GM12878 (cell line): ENCODE measurements around the gene TLNRD1. TPM values are rescaled to one million over a fixed set of nuclear protein-coding genes. Genes with fewer than 3 reads are reported as not detected.

Experiments used
- ATAC-seq: fragments of 200-7000 bp; cut with Tn5 transposase; 3 replicates; pipeline ENCODE4 v1.9.1; 2020; ENCODE audit warnings: mild to moderate bottlenecking, moderate library complexity
- BruUV-seq: library from RNA; stranded (reverse); fragments of 400-500 nt; replicated peaks from 2 replicates; lab custom pipeline; 2021; lab: Mats Ljungman, UMichigan
- CTCF ChIA-PET: fragments of 300-600 bp; sonication (Branson Sonifier 250); formaldehyde crosslinking; extraction: SDS; loops from one replicate; lab custom pipeline; 2021; ENCODE audit warnings: inconsistent platforms; lab: Yijun Ruan, JAX
- POLR2A ChIA-PET: fragments of 350-600 bp; formaldehyde crosslinking; extraction: SDS; loops from one replicate; lab custom pipeline; 2021; ENCODE audit warnings: inconsistent platforms; lab: Charles Lee
- RAD21 ChIA-PET: fragments of 300-600 bp; sonication (Branson Sonifier 250); formaldehyde crosslinking; loops from one replicate; lab custom pipeline; 2023; ENCODE audit warnings: antibody characterized with exemption; ENCODE audit not compliant: unreplicated experiment; lab: Charles Lee
- SMC1A ChIA-PET: fragments of 300-600 bp; sonication (Branson Sonifier 250); formaldehyde crosslinking; loops from one replicate; lab custom pipeline; 2023; ENCODE audit not compliant: unreplicated experiment, uncharacterized antibody; lab: Charles Lee
- DNase-seq: peaks from one replicate; pipeline ENCODE4 v3.0.0-alpha.2; 2011; ENCODE audit warnings: low read depth, low spot score
- FAIRE-seq: peaks from 3 replicates; lab custom pipeline; 2011; peaks lifted over from hg19 to GRCh38; lab: Jason Lieb, UNC
- H2AFZ ChIP-seq: 2 replicates; pipeline ENCODE4 v1.6.0; 2011; ENCODE audit warnings: low read depth, low read length, control low read depth; ENCODE audit not compliant: control insufficient read depth
- H3K27ac ChIP-seq: 2 replicates; pipeline ENCODE4 v1.5.1; 2011; ENCODE audit warnings: control low read depth; ENCODE audit not compliant: control insufficient read depth, insufficient read depth
- H3K27me3 ChIP-seq, 2 experiments: replicated peaks in 1 of 2; 2 replicates each; pipeline versions ENCODE4 v1.6.0 to v1.6.1; 2011; ENCODE audit warnings: low read length in 1 of 2; ENCODE audit not compliant: control insufficient read depth in 2 of 2, insufficient read depth in 2 of 2
- H3K36me3 ChIP-seq, 2 experiments: 2 replicates each; pipeline ENCODE4 v1.5.1; 2011; ENCODE audit warnings: low read length in 1 of 2; ENCODE audit not compliant: control insufficient read depth in 2 of 2, insufficient read depth in 2 of 2
- H3K4me1 ChIP-seq: 2 replicates; pipeline ENCODE4 v1.6.1; 2011; ENCODE audit warnings: mild to moderate bottlenecking, low read length, moderate library complexity, mixed read lengths; ENCODE audit not compliant: control insufficient read depth, insufficient read depth
- H3K4me2 ChIP-seq: 2 replicates; pipeline ENCODE4 v1.6.0; 2011; ENCODE audit warnings: control low read depth; ENCODE audit not compliant: control insufficient read depth, insufficient read depth
- H3K4me3 ChIP-seq: fragments of 200-600 bp; sonication (generic); 2 replicates; pipeline ENCODE4 v1.5.1; 2016
- H3K79me2 ChIP-seq: 2 replicates; pipeline ENCODE4 v1.6.0; 2011; ENCODE audit warnings: low read length; ENCODE audit not compliant: control insufficient read depth, insufficient read depth
- H3K9ac ChIP-seq: 2 replicates; pipeline ENCODE4 v1.8.0; 2011; ENCODE audit warnings: low read length, control low read depth, mixed read lengths; ENCODE audit not compliant: control insufficient read depth, insufficient read depth
- H3K9me3 ChIP-seq: replicated peaks from 3 replicates; pipeline ENCODE4 v1.5.1; 2011; ENCODE audit warnings: mild to moderate bottlenecking, low read length; ENCODE audit not compliant: control insufficient read depth, insufficient read depth
- H4K20me1 ChIP-seq: 2 replicates; pipeline ENCODE4 v1.6.0; 2011; ENCODE audit not compliant: control insufficient read depth, insufficient read depth
- CREB1 ChIP-seq: IDR thresholded peaks from 2 replicates; pipeline ENCODE4 v1.6.1; 2012; ENCODE audit warnings: low read depth, mild to moderate bottlenecking, inconsistent platforms
- SMC3 ChIP-seq: IDR thresholded peaks from 2 replicates; pipeline ENCODE4 v1.6.1; 2011; ENCODE audit warnings: low read length, improper control_type of control experiment, borderline replicate concordance
- WGBS: methylation state at CpG from one replicate; pipeline ENCODE4 v1.1.6; 2016; ENCODE audit warnings: low lambda C conversion rate; ENCODE audit not compliant: insufficient replicate concordance, insufficient coverage; ENCODE audit errors: missing lambda C conversion rate; 5-methylcytosine and 5-hydroxymethylcytosine counted together
- in situ Hi-C: fragments of 300-500 bp; cut with MboI; formaldehyde crosslinking; loops from 9 replicates; pipeline ENCODE4 v1.14.3; 2018; ENCODE audit warnings: mixed read lengths
- intact Hi-C: fragments of 100-400 bp; cut with micrococcal nuclease; formaldehyde crosslinking; loops from one replicate; pipeline ENCODE4 v1.14.2; 2022; ENCODE audit not compliant: unreplicated experiment
- polyA plus RNA-seq, 11 experiments: library from polyadenylated mRNA; depleted of rRNA in 4 of 11; unstranded in 6 of 11; stranded (reverse) in 5 of 11; fragments of >200 nt; fragmentation: Nextera tagmentation in 4 of 11; fragmentation: Illumina TruSeq in 1 of 11; extraction: Ambion mirVana in 4 of 11; extraction: Trizol in 1 of 11; gene quantifications; 1 replicate in 1 of 11; 2 replicates in 10 of 11; pipeline versions ENCODE4 v1.2.1 to v1.2.3, GENCODE V29; 2011 to 2016; ENCODE audit warnings: inconsistent platforms in 2 of 11, missing spikeins in 2 of 11, low read depth in 1 of 11
- total RNA-seq, 4 experiments: library from RNA; depleted of rRNA in 3 of 4; stranded (reverse); fragments of >200 nt in 3 of 4; fragmentation: Illumina TruSeq in 1 of 4; extraction: Trizol in 1 of 4; gene quantifications; 2 replicates each; pipeline versions ENCODE4 v1.2.1 to v1.2.3, GENCODE V29; 2013 to 2021
- TF ChIP-seq, protein P1 (sequence below): fragments of 450-650 bp; IDR thresholded peaks from 2 replicates; pipeline ENCODE4 v1.6.1; 2017; ENCODE audit warnings: mild to moderate bottlenecking, low read depth, inconsistent platforms; ENCODE audit not compliant: poor library complexity, severe bottlenecking

The TLNRD1 gene
- total and polyA plus RNA-seq, 10 of the 15 experiments (the other 5 are each of a cell fraction or from before 2014, with no cell fraction given), result 2.5 to 44.8 (median 9.1) TPM

- Histone ChIP-seq H3K9ac (no peak overlapping the region), H3K79me2 (no peaks in the 10 kb centered on the region), H4K20me1 (no peaks in the 10 kb centered on the region), H3K27me3 (no peaks in the 10 kb centered on the region), H3K36me3 (no peaks in the 10 kb centered on the region), H3K4me1 (peaks cover 14% of the 10 kb centered on the region), H3K27ac (no peak overlapping the region), H3K4me2 (no peak overlapping the region), H3K9me3 (peaks cover 5% of the 10 kb centered on the region), H2AFZ (no peak overlapping the region), H3K4me3 (no peak overlapping the region)
- in situ Hi-C loops, result no loop called here
- ChIA-PET CTCF (interaction anchor here (1.3 kb wide), 1 partner anchor 236 kb away, joined by 4 read pairs; no protein-coding TSS in a partner anchor), POLR2A (interaction anchor here (1.0 kb wide), 1 partner anchor 29 kb away, joined by 3 read pairs; the partner anchor contains the start of gene TLNRD1), RAD21 (no interaction called here), SMC1A (interaction anchor here (1.7 kb wide), 1 partner anchor 9 kb away, joined by 5 read pairs; no protein-coding TSS in a partner anchor)
- BruUV-seq, result no TSS peak
- intact Hi-C loops, result no loop called here
- TF ChIP-seq SMC3, result no peak
- FAIRE-seq (no peak), DNase-seq (no peak), ATAC-seq (no peak)
- WGBS, result 59% methylated on average over 3 of the region's 3 CpGs
Observed at GRCh38 chr15:81030301-81030750, 29.6 kb downstream of the TLNRD1 start.

DNA sequence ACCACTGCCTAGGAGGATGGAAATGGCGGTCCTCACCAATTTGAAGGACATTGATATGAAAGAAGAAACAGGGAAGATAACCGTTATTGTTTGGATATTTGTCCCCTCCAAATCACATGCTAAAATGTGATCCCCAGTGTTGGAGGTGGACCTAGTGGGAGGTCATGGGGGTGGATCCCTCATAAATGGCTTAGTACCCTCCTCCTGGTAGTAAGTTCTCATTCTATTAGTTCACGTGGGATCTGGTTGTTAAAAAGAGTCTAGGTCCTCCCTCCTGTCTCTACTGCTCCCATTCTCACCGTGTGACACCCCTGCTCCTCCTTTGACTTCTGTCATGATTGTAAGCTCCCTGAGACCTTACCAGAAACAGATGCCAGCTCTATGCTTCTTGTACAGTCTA, 30.5 kb downstream of the TLNRD1 start:
- H3K27me3 ChIP-seq, result no peaks in the 10 kb centered on the region
- H3K4me3 ChIP-seq, result no peak overlapping the region
- peaks cover 5% of the 10 kb centered on the region for H3K9me3 ChIP-seq
- H3K4me1 ChIP-seq, result peaks cover 10% of the 10 kb centered on the region
- no peak overlapping the region for H3K9ac ChIP-seq
- ChIA-PET RAD21 (interaction anchor here (1.2 kb wide), 1 partner anchor 57 kb away, joined by 4 read pairs; no protein-coding TSS in a partner anchor), CTCF (interaction anchor here (1.3 kb wide), 1 partner anchor 235 kb away, joined by 4 read pairs; no protein-coding TSS in a partner anchor), SMC1A (no interaction called here), POLR2A (no interaction called here)
- H4K20me1 ChIP-seq, result no peaks in the 10 kb centered on the region
- no TSS peak for BruUV-seq
- H3K4me2 ChIP-seq, result no peak overlapping the region
- ATAC-seq (no peak), FAIRE-seq (no peak), DNase-seq (no peak)
- no peaks in the 10 kb centered on the region for H3K79me2 ChIP-seq
- intact Hi-C loops, result no loop called here
- H2AFZ ChIP-seq, result no peak overlapping the region
- TF ChIP-seq, protein P1, sequence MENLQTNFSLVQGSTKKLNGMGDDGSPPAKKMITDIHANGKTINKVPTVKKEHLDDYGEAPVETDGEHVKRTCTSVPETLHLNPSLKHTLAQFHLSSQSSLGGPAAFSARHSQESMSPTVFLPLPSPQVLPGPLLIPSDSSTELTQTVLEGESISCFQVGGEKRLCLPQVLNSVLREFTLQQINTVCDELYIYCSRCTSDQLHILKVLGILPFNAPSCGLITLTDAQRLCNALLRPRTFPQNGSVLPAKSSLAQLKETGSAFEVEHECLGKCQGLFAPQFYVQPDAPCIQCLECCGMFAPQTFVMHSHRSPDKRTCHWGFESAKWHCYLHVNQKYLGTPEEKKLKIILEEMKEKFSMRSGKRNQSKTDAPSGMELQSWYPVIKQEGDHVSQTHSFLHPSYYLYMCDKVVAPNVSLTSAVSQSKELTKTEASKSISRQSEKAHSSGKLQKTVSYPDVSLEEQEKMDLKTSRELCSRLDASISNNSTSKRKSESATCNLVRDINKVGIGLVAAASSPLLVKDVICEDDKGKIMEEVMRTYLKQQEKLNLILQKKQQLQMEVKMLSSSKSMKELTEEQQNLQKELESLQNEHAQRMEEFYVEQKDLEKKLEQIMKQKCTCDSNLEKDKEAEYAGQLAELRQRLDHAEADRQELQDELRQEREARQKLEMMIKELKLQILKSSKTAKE, result no peak
- TF ChIP-seq CREB1, result no peak
- H3K27ac ChIP-seq, result no peak overlapping the region
- 88% methylated on average over 4 of the region's 4 CpGs for WGBS
- in situ Hi-C loops, result no loop called here
- no peaks in the 10 kb centered on the region for H3K36me3 ChIP-seq
